NB4 (cell line): ENCODE results near the gene TRIP6.

ENCODE experiments used
- CTCF ChIP-seq: IDR thresholded peaks from one replicate; pipeline ENCODE4 v1.5.1; 2012; ENCODE audit warnings: low read depth, low read length
- MAX ChIP-seq: IDR thresholded peaks from 2 replicates; pipeline ENCODE4 v1.6.1; 2011; ENCODE audit warnings: low read depth, low read length

GRCh38 chr7:100830396-100830795 lies 36.8 kb upstream of the TRIP6 start:
- no peak for TF ChIP-seq CTCF
- TF ChIP-seq MAX, result no peak
